Fibroblast of lung (primary cell): ENCODE results near the gene TNS1. TPM values are rescaled to one million over a fixed set of nuclear protein-coding genes. Genes with fewer than 3 reads are reported as not detected.

Experiments used
- DNase-seq, 2 donors: peaks; one replicate each; pipeline versions ENCODE4 v3.0.0 to v3.0.0-alpha.2; 2010; ENCODE audit warnings: low read depth in 2 of 2
- H2AFZ ChIP-seq: 2 replicates; pipeline ENCODE4 v1.5.1; 2012; ENCODE audit warnings: low read length, control low read depth, inconsistent platforms
- H3K27ac ChIP-seq: 2 replicates; pipeline ENCODE4 v1.5.1; 2011; ENCODE audit warnings: low read length, control low read depth; ENCODE audit not compliant: insufficient read depth
- H3K27me3 ChIP-seq: 2 replicates; pipeline ENCODE4 v1.5.1; 2011; ENCODE audit warnings: mild to moderate bottlenecking, low read length; ENCODE audit not compliant: control insufficient read depth, insufficient read depth
- H3K36me3 ChIP-seq: 2 replicates; pipeline ENCODE4 v1.5.1; 2011; ENCODE audit warnings: low read length; ENCODE audit not compliant: control insufficient read depth, insufficient read depth
- H3K4me1 ChIP-seq: 2 replicates; pipeline ENCODE4 v1.5.1; 2011; ENCODE audit warnings: low read length; ENCODE audit not compliant: control insufficient read depth, insufficient read depth; ENCODE audit errors: extremely low read depth
- H3K4me2 ChIP-seq: 2 replicates; pipeline ENCODE4 v1.5.1; 2011; ENCODE audit warnings: low read length, control low read depth; ENCODE audit not compliant: insufficient read depth; ENCODE audit errors: extremely low read depth
- H3K4me3 ChIP-seq, 4 experiments: fragments of 200-600 bp in 1 of 4; sonication (generic) in 1 of 4; replicated peaks in 1 of 4; 2 replicates each; pipeline ENCODE4 v1.5.1; 2011 to 2016; ENCODE audit warnings: low read length in 4 of 4, low read depth in 3 of 4, mild to moderate bottlenecking in 3 of 4, control low read depth in 2 of 4, inconsistent platforms in 1 of 4, mixed read lengths in 1 of 4; ENCODE audit not compliant: insufficient read depth in 1 of 4; ENCODE audit errors: control extremely low read depth in 1 of 4
- H3K79me2 ChIP-seq: 2 replicates; pipeline ENCODE4 v1.5.1; 2012; ENCODE audit warnings: mild to moderate bottlenecking, low read length, inconsistent platforms; ENCODE audit not compliant: control insufficient read depth, insufficient read depth
- H3K9ac ChIP-seq: 2 replicates; pipeline ENCODE4 v1.5.1; 2011; ENCODE audit warnings: mild to moderate bottlenecking, low read length, control low read depth; ENCODE audit not compliant: insufficient read depth
- H3K9me3 ChIP-seq: 2 replicates; pipeline ENCODE4 v1.5.1; 2012; ENCODE audit warnings: low read depth, low read length; ENCODE audit not compliant: control insufficient read depth, insufficient read depth
- H4K20me1 ChIP-seq: 2 replicates; pipeline ENCODE4 v1.5.1; 2011; ENCODE audit warnings: low read length; ENCODE audit not compliant: control insufficient read depth, insufficient read depth; ENCODE audit errors: extremely low read depth
- CTCF ChIP-seq, 2 donors: IDR thresholded peaks in 1 of 2; conservative IDR thresholded peaks in 1 of 2; 1 replicate in 1 of 2; 2 replicates in 1 of 2; pipeline ENCODE4 v1.5.1; 2011 to 2012; ENCODE audit warnings: low read length in 2 of 2, control low read depth in 1 of 2, inconsistent platforms in 1 of 2, low read depth in 1 of 2, mild to moderate bottlenecking in 1 of 2
- EZH2 ChIP-seq: IDR thresholded peaks from 2 replicates; pipeline ENCODE4 v1.5.1; 2012; ENCODE audit warnings: low read length, control low read depth, mild to moderate bottlenecking; ENCODE audit errors: missing control alignments
- polyA plus RNA-seq, 2 donors: library from polyadenylated mRNA; depleted of rRNA in 1 of 2; stranded (reverse) in 1 of 2; unstranded in 1 of 2; fragments of >200 nt; gene quantifications; 2 replicates each; pipeline ENCODE4 v1.2.1, GENCODE V29; 2011 to 2012; ENCODE audit warnings: missing spikeins in 1 of 2
- total RNA-seq: library from RNA; depleted of rRNA; stranded (reverse); fragments of >200 nt; gene quantifications from 2 replicates; pipeline ENCODE4 v1.2.1, GENCODE V29; 2014

Gene TNS1
- total and polyA plus RNA-seq, 2 donors (not counting 1 experiment from before 2014, with no cell fraction given): 44.4 to 47.1 TPM

DNA sequence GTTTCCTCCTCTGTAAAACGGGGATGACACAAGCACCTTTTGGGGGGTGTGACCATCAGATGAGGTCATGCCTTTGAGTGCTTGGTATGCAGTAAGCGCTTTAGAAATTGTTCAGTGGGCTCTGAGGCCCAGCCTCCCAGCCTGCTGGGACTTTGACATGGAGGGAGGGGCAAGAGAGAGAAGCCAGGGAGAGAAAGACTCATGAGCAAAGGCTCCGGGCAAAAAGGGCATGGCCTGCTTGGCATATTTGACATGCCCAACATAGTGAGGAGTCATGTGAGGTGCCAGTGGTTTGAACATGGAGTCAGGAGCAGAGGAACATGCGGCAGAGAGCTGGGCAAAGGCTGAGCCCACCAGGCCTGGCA, 14.0 kb downstream of the TNS1 start:
- Histone ChIP-seq H3K4me3 (no peak overlapping the region), H2AFZ (no peak overlapping the region), H3K4me2 (no peak overlapping the region), H4K20me1 (no peaks in the 10 kb centered on the region), H3K4me1 (peaks cover 13% of the 10 kb centered on the region), H3K9me3 (no peaks in the 10 kb centered on the region), H3K9ac (no peak overlapping the region), H3K79me2 (peaks cover 13% of the 10 kb centered on the region), H3K36me3 (peaks cover 13% of the 10 kb centered on the region), H3K27ac (no peak overlapping the region), H3K27me3 (no peaks in the 10 kb centered on the region)
- no peak for TF ChIP-seq EZH2
- TF ChIP-seq CTCF (conservative IDR thresholded peaks at IDR 0.05 in 1 of 2, IDR thresholded peaks at IDR 0.05 in 1 of 2; ENCODE audit: low read depth in 1 of 2, low read length in 2 of 2): no peak
- DNase-seq: peak in 1 of 2 donors; percentile 44

DNA sequence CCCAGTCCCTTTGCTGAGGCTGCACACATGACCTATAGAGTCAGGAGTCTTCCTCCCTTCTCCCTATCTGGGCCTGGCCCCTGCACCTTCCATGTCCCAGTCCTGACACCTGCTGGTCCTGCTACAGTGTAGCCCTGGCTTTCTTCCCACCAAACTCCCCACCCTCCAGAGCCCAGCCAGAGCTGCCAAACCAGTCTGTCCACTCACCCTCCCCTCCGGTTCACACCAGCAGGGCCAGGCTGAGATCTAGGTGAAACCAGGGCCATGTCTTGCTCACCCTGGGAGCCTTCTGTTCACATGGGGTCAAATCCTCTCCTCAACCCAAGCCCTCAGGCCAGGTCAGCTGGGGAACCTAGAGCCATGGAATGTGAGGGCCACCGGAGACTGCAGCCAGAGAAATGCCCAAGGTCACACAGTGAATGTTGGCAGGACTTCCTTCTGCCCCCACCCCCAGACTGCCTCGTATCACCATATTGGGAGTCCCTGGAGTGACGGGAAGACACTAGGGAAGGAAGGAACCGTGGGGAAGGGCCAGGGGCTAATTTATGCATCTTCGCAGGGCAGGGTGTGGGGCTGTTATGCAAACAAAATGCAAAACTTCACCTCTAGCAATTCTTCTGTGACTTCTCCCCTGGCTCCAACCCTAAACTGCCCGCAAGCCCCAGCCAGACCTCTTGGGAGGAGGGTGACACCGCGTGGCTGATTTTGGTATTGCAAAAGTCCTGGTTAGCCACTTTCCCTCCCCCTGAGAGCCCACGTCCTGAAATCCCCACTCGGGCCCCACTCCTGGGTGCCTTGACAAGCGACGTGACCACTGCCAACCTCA, 14.6 kb downstream of the TNS1 start:
- Histone ChIP-seq H3K79me2 (peaks cover 13% of the 10 kb centered on the region), H3K4me1 (peaks cover 7% of the 10 kb centered on the region), H2AFZ (no peak overlapping the region), H3K4me3 (no peak overlapping the region), H3K27me3 (no peaks in the 10 kb centered on the region), H3K36me3 (peaks cover 13% of the 10 kb centered on the region), H3K4me2 (no peak overlapping the region), H3K9me3 (no peaks in the 10 kb centered on the region), H3K9ac (no peak overlapping the region), H4K20me1 (no peaks in the 10 kb centered on the region), H3K27ac (no peak overlapping the region)
- peak; percentile 60 to 79 for DNase-seq
- TF ChIP-seq EZH2 (no peak), CTCF (conservative IDR thresholded peaks at IDR 0.05 in 1 of 2, IDR thresholded peaks at IDR 0.05 in 1 of 2; ENCODE audit: low read depth in 1 of 2, low read length in 2 of 2) (peak; percentile 88 to 89)

- H4K20me1 ChIP-seq: no peaks in the 10 kb centered on the region
These were observed 15.4 kb downstream of the TNS1 start for GRCh38 chr2:217987391-217987790.

More at GRCh38 chr2:217987391-217987790, 15.4 kb downstream of the TNS1 start:
- no peaks in the 10 kb centered on the region for H3K9me3 ChIP-seq
- H3K9ac ChIP-seq: no peak overlapping the region
- H3K4me3 ChIP-seq: no peak overlapping the region
- H3K4me1 ChIP-seq: peaks cover 7% of the 10 kb centered on the region
- no peak overlapping the region for H2AFZ ChIP-seq
- H3K27me3 ChIP-seq: no peaks in the 10 kb centered on the region
- no peak overlapping the region for H3K4me2 ChIP-seq
- DNase-seq: no peak
- H3K36me3 ChIP-seq: peaks cover 13% of the 10 kb centered on the region
- H3K27ac ChIP-seq: no peak overlapping the region
- peaks cover 10% of the 10 kb centered on the region for H3K79me2 ChIP-seq
- no peak for TF ChIP-seq EZH2
- no peak for TF ChIP-seq CTCF (conservative IDR thresholded peaks at IDR 0.05 in 1 of 2, IDR thresholded peaks at IDR 0.05 in 1 of 2; ENCODE audit: low read depth in 1 of 2, low read length in 2 of 2)
